CD4-positive, alpha-beta T cell treated with Interleukin-15 for 4 hours (primary cell): ENCODE data around the gene LCN6.
"Not testable (repeated sequence)": the region's sequence is repeated elsewhere in the genome, so short reads cannot be mapped to it uniquely, and the experiment has no call there.

Source experiments
- DNase-seq: peaks from one replicate; pipeline ENCODE4 v3.0.0-alpha.2; 2020; ENCODE audit warnings: low spot score

LCN6 gene

GRCh38 chr9:136710543-136710942, 37.8 kb downstream of the LCN6 start:
- no peak for DNase-seq

GRCh38 chr9:136709454-136710109, 38.7 kb downstream of the LCN6 start:
- DNase-seq = no peak

DNA sequence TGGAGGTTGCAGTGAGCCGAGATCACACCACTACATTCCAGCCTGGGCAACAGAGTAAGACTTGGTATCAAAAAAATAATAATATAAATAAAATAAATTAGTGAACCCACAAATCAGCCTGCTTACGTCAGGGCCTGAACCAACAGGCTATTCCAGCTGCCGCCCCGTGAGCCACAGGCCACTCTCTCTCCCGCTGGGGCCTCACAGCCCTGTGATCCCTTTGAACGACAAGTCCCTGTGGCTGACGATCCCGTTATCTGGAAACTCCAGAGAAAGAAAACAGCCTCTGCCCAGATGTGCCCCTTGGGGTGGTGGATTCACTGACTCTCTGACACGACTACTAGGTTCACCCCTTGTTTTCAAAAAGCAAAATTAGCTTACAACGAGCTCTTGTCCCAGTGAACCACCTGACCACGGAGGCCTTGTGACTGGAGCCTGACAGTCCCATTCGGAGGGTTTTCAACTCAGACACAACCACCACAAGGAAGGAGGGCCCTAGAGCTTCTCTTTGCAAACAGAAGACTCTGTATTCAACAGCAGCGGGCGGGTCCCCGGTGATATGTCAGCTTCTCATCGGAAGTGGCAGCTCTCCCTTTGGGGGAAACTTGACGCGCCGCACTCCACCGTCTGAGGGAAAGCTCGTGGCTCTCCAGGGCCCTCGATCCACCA, 40.3 kb downstream of the LCN6 start:
- DNase-seq = no peak

- DNase-seq = no peak
Observed at GRCh38 chr9:136707011-136707410, 41.3 kb downstream of the LCN6 start.

- DNase-seq = no peak
Observed at GRCh38 chr9:136705564-136705963, 42.8 kb downstream of the LCN6 start.

GRCh38 chr9:136704741-136705140, 43.6 kb downstream of the LCN6 start:
- DNase-seq = not testable (repeated sequence)

- no peak for DNase-seq
Observed at GRCh38 chr9:136703276-136703860, 45.0 kb downstream of the LCN6 start.

DNA sequence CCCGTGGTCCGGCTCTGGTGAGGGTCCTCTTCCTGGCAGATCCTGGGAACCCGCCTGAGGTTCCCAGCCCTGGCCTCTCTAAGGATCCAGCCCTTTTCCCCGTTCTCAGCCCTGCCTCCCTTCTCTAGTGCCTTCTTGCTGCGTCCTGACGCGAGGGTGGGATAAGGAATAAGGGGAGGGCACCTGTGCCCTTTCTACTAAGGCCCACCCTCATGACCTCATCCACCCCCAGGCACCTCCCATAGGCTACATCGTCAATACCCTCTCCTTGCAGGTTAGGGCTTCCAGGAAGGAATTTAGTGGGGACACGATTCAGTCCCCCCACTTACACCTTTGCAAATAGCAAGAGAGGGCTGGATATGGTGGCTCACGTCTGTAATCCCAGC, 46.7 kb downstream of the LCN6 start:
- DNase-seq = no peak

DNA sequence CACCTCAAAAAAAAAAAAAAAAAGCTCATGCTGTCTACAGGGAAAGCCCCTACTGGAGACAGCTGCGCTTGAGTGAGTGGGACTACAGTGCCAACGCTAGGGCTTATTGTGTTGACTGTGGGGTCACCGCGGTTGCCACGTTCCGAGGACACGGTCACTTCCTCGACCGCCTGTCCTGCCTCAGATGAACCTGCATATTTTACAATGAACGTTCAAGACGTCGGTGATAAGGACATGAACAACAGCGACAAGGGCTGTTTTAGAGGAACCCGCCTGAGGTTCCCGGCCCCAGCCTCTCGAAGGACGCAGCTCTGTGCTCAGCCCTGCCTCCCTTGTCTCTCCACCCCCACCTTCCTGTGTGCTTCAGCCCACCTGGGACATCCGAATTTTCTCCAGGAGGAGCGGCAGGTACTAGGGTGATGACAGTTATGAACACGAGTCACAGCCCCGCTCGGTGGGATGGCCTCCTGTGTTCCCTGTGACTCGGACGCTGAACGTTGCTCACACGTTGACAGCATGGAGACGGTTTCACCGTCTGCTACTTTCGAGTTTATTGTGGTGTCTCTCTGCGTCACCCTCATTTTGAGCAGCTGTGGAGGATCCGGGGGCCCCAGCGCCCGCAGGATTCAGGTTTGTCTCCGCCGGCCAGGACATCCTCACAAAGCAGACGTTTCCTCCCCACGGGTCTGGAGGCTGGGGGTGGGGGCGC, 47.2 kb downstream of the LCN6 start:
- DNase-seq = peak; percentile 37

GRCh38 chr9:136700304-136700703, 48.0 kb downstream of the LCN6 start:
- no peak for DNase-seq

DNA sequence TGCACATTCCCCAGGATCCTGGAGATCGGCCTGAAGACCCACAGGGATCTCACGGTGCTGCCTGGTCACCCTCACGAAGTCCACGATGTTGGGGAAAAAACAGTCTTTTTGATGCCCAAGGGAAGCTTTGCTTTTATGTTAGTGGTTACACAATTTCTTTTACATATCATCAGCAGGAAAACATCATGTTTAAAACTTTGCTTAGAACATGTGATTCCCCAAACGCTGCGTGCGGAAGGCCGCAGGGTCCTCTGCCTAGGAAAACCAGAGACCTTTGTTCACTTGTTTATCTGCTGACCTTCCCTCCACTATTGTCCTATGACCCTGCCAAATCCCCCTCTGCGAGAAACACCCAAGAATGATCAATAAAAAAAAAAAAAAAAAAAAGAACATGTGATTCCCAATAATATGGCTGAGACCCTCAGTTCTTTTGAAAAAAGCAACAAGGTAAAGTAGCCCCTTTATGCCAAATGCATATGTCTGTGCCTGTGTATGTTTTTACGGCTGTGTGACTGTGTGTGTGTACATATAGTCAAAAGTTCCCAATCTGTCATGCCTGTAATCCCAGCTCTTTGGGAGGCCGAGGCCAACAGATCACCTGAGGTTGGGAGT, 49.6 kb downstream of the LCN6 start:
- no peak for DNase-seq

GRCh38 chr9:136697821-136698526, 50.4 kb downstream of the LCN6 start:
- DNase-seq = no peak

GRCh38 chr9:136697146-136697820, 51.0 kb downstream of the LCN6 start:
- no peak for DNase-seq

DNA sequence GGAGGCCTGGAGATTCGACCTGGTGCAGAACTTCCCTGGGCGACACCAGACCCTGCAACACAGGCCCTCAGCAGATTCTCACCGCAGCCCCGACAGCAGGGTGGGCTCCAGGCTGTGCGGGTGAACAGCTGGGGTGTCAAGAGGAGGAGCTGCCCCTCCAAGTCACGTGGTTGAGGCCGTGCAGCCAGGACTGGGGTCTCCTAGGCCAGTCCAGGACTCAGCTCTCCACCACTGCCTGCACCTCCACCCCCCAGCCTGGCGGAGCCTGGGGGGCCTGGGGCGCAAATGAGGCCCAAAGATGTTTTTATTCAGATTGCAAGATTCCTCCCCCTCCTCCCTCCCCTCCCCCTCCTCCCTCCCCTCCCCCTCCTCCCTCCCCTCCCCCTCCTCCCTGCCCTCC, 51.8 kb downstream of the LCN6 start:
- no peak for DNase-seq

GRCh38 chr9:136695955-136696354, 52.4 kb downstream of the LCN6 start:
- no peak for DNase-seq

- DNase-seq = no peak
Observed at GRCh38 chr9:136695435-136695895, 52.9 kb downstream of the LCN6 start.

DNA sequence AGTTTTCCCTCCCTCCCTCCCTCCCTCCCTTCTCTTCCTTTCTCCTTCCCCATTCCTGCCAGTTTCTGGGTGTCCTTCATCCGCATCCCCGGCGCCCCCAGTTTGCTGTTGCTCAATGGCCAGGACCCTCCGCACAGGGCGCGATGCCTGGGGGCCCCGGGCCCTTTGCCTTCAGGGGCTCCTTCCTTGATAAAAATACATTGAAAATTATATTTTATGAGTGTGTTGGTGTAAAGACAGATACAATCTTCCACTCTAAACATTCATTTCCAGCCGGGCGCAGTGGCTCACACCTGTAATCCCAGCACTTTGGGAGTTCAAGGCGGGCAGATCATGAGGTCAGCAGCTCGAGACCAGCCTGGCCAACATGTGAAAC, 53.5 kb downstream of the LCN6 start:
- DNase-seq = no peak

GRCh38 chr9:136694163-136694871, 54.0 kb downstream of the LCN6 start:
- DNase-seq = no peak
